GDM1 (cell line): Measurements from ENCODE around the gene CDH4.

Source experiments
- DNase-seq: peaks from one replicate; lab custom pipeline; 2025; lab: John Stamatoyannopoulos, UW

Gene CDH4

GRCh38 chr20:61655591-61655990 lies 403.5 kb downstream of the CDH4 start:
- DNase-seq: no peak

GRCh38 chr20:61656198-61656597 lies 404.1 kb downstream of the CDH4 start:
- no peak for DNase-seq

GRCh38 chr20:61657721-61658377 lies 405.8 kb downstream of the CDH4 start:
- DNase-seq: no peak

GRCh38 chr20:61658563-61658962 lies 406.5 kb downstream of the CDH4 start:
- DNase-seq: no peak

- DNase-seq: no peak
These were observed 407.4 kb downstream of the CDH4 start for GRCh38 chr20:61659246-61659993.

- no peak for DNase-seq
These were observed 407.9 kb downstream of the CDH4 start for GRCh38 chr20:61659994-61660346.

GRCh38 chr20:61660559-61660958 lies 408.5 kb downstream of the CDH4 start:
- no peak for DNase-seq

GRCh38 chr20:61661025-61661424 lies 409.0 kb downstream of the CDH4 start:
- DNase-seq: no peak

- no peak for DNase-seq
These were observed 409.5 kb downstream of the CDH4 start for GRCh38 chr20:61661583-61661982.

GRCh38 chr20:61662226-61662967 lies 410.3 kb downstream of the CDH4 start:
- no peak for DNase-seq

GRCh38 chr20:61662968-61663331 lies 410.9 kb downstream of the CDH4 start:
- DNase-seq: no peak

GRCh38 chr20:61663521-61664425 lies 411.7 kb downstream of the CDH4 start:
- no peak for DNase-seq

GRCh38 chr20:61664556-61665320 lies 412.7 kb downstream of the CDH4 start:
- DNase-seq: no peak

GRCh38 chr20:61665528-61666470 lies 413.7 kb downstream of the CDH4 start:
- DNase-seq: no peak

GRCh38 chr20:61666471-61666832 lies 414.4 kb downstream of the CDH4 start:
- DNase-seq: no peak

- no peak for DNase-seq
These were observed 415.2 kb downstream of the CDH4 start for GRCh38 chr20:61667056-61667792.

GRCh38 chr20:61668065-61668650 lies 416.1 kb downstream of the CDH4 start:
- DNase-seq: no peak

- DNase-seq: no peak
These were observed 416.9 kb downstream of the CDH4 start for GRCh38 chr20:61668771-61669503.
